Fibroblast of lung (primary cell): ENCODE data around the gene CRHR1.

ENCODE experiments used
- EZH2 ChIP-seq: IDR thresholded peaks from 2 replicates; pipeline ENCODE4 v1.5.1; 2012; ENCODE audit warnings: low read length, control low read depth, mild to moderate bottlenecking; ENCODE audit errors: missing control alignments
- TF ChIP-seq, protein P1 (sequence below), 2 donors: IDR thresholded peaks in 1 of 2; conservative IDR thresholded peaks in 1 of 2; 1 replicate in 1 of 2; 2 replicates in 1 of 2; pipeline ENCODE4 v1.5.1; 2011 to 2012; ENCODE audit warnings: low read length in 2 of 2, control low read depth in 1 of 2, inconsistent platforms in 1 of 2, low read depth in 1 of 2, mild to moderate bottlenecking in 1 of 2

DNA sequence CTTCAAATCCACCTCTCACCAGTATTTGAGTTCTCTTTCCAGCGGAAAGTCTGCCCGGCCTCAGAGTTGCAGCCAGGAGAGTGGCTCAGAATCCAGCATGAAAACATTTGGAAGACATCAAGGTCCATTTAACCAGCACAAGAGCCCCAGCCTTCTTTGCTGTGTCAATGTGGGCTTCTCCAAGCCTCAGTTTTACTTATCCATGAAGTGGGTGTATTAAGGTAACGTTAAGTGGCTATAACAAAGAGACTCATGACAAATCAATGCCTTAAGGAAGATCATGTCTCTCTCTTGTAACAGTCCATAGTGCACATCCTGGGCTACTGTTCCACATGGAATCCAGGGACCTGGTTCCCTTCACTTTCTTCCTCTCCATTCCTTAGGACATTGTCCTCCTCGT is 59.6 kb downstream of the CRHR1 start:
- no peak for TF ChIP-seq EZH2
- TF ChIP-seq, protein P1, sequence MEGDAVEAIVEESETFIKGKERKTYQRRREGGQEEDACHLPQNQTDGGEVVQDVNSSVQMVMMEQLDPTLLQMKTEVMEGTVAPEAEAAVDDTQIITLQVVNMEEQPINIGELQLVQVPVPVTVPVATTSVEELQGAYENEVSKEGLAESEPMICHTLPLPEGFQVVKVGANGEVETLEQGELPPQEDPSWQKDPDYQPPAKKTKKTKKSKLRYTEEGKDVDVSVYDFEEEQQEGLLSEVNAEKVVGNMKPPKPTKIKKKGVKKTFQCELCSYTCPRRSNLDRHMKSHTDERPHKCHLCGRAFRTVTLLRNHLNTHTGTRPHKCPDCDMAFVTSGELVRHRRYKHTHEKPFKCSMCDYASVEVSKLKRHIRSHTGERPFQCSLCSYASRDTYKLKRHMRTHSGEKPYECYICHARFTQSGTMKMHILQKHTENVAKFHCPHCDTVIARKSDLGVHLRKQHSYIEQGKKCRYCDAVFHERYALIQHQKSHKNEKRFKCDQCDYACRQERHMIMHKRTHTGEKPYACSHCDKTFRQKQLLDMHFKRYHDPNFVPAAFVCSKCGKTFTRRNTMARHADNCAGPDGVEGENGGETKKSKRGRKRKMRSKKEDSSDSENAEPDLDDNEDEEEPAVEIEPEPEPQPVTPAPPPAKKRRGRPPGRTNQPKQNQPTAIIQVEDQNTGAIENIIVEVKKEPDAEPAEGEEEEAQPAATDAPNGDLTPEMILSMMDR (conservative IDR thresholded peaks at IDR 0.05 in 1 of 2, IDR thresholded peaks at IDR 0.05 in 1 of 2; ENCODE audit: low read depth in 1 of 2, low read length in 2 of 2): no peak
